ENCODE data around the gene PLA2G4E.

Gene PLA2G4E

GRCh38 chr15:42050484-42051255, 29.8 kb upstream of the PLA2G4E start:
- no peak for DNase-seq (ENCODE audit: low read depth in 2 of 2)

GRCh38 chr15:42048821-42049200, 28.0 kb upstream of the PLA2G4E start:
- no peak for DNase-seq (ENCODE audit: low read depth in 2 of 2)

GRCh38 chr15:42048080-42048820, 27.4 kb upstream of the PLA2G4E start:
- DNase-seq (ENCODE audit: low read depth in 2 of 2) = no peak

GRCh38 chr15:42046597-42046996, 25.8 kb upstream of the PLA2G4E start:
- DNase-seq (ENCODE audit: low read depth in 2 of 2) = no peak

- DNase-seq (ENCODE audit: low read depth in 2 of 2) = no peak
Observed at GRCh38 chr15:42045211-42045615, 24.4 kb upstream of the PLA2G4E start.

GRCh38 chr15:42042602-42043400, 22.0 kb upstream of the PLA2G4E start:
- no peak for DNase-seq (ENCODE audit: low read depth in 2 of 2)

GRCh38 chr15:42038401-42038800, 17.6 kb upstream of the PLA2G4E start:
- no peak for DNase-seq (ENCODE audit: low read depth in 2 of 2)

- DNase-seq (ENCODE audit: low read depth in 2 of 2) = no peak
Observed at GRCh38 chr15:42037656-42038055, 16.8 kb upstream of the PLA2G4E start.

- DNase-seq (ENCODE audit: low read depth in 2 of 2) = no peak
Observed at GRCh38 chr15:42036966-42037365, 16.1 kb upstream of the PLA2G4E start.

GRCh38 chr15:42036112-42036905, 15.5 kb upstream of the PLA2G4E start:
- DNase-seq (ENCODE audit: low read depth in 2 of 2) = no peak

- no peak for DNase-seq (ENCODE audit: low read depth in 2 of 2)
Observed at GRCh38 chr15:42035435-42035761, 14.6 kb upstream of the PLA2G4E start.

GRCh38 chr15:42034628-42035434, 14.0 kb upstream of the PLA2G4E start:
- DNase-seq (ENCODE audit: low read depth in 2 of 2) = no peak

GRCh38 chr15:42033214-42033873, 12.5 kb upstream of the PLA2G4E start:
- DNase-seq (ENCODE audit: low read depth in 2 of 2) = no peak

- no peak for DNase-seq (ENCODE audit: low read depth in 2 of 2)
Observed at GRCh38 chr15:42032376-42033213, 11.8 kb upstream of the PLA2G4E start.

- DNase-seq (ENCODE audit: low read depth in 2 of 2) = no peak
Observed at GRCh38 chr15:42031198-42031915, 10.5 kb upstream of the PLA2G4E start.

GRCh38 chr15:42027521-42027920, 6.7 kb upstream of the PLA2G4E start:
- no peak for DNase-seq (ENCODE audit: low read depth in 2 of 2)

GRCh38 chr15:42024303-42024702, 3.5 kb upstream of the PLA2G4E start:
- no peak for DNase-seq (ENCODE audit: low read depth in 2 of 2)

GRCh38 chr15:42021593-42021992, 751 bp upstream of the PLA2G4E start:
- no peak for DNase-seq (ENCODE audit: low read depth in 2 of 2)

All from stimulated activated CD4-positive, alpha-beta T cell treated with anti-CD3 and anti-CD28 coated beads, Interleukin-4, amount 100 ng/mL, for 48 hours (primary cell).